Gastrocnemius medialis (tissue), 4 donors: ENCODE results near the gene EPHA4. TPM values are rescaled to one million over a fixed set of nuclear protein-coding genes. Genes with fewer than 3 reads are reported as not detected.
"Not testable (repeated sequence)": the region's sequence is repeated elsewhere in the genome, so short reads cannot be mapped to it uniquely, and the experiment has no call there.

Experiments used
- ATAC-seq, 2 donors: fragments of 150-250 bp; one replicate each; pipeline ENCODE4 v1.9.1; 2016
- DNase-seq, 2 donors: peaks; one replicate each; pipeline ENCODE4 v3.0.0-alpha.2; 2019
- H3K27ac ChIP-seq, 4 donors: fragments of 200-600 bp; sonication (generic); 1 replicate in 1 of 4; 2 replicates in 3 of 4; pipeline ENCODE4 v1.5.1; 2016 to 2018; ENCODE audit warnings: mild to moderate bottlenecking in 2 of 4, moderate library complexity in 1 of 4
- H3K27me3 ChIP-seq, 3 donors: fragments of 200-600 bp; sonication (generic) in 2 of 3; 1 replicate in 1 of 3; 2 replicates in 2 of 3; pipeline versions ENCODE4 v1.5.1 to v1.6.0; 2016 to 2019; ENCODE audit warnings: mild to moderate bottlenecking in 1 of 3, moderate library complexity in 1 of 3
- H3K36me3 ChIP-seq, 2 donors: fragments of 200-600 bp; sonication (generic) in 1 of 2; one replicate each; pipeline ENCODE4 v1.5.1; 2017 to 2018
- H3K4me1 ChIP-seq, 2 donors: fragments of 200-600 bp; sonication (generic) in 1 of 2; one replicate each; pipeline ENCODE4 v1.5.1; 2016 to 2017; ENCODE audit warnings: mild to moderate bottlenecking in 2 of 2
- H3K4me3 ChIP-seq, 4 donors: fragments of 200-600 bp; sonication (generic) in 3 of 4; 1 replicate in 1 of 4; 2 replicates in 3 of 4; pipeline ENCODE4 v1.5.1; 2016 to 2019; ENCODE audit warnings: mild to moderate bottlenecking in 2 of 4
- H3K9me3 ChIP-seq, 3 donors: fragments of 200-600 bp; sonication (generic) in 2 of 3; 1 replicate in 1 of 3; 2 replicates in 2 of 3; pipeline ENCODE4 v1.5.1; 2016 to 2019
- CTCF ChIP-seq, 5 experiments: fragments of 450-650 bp in 3 of 5; fragments of 200-600 bp in 2 of 5; sonication (generic) in 2 of 5; IDR thresholded peaks in 4 of 5; conservative IDR thresholded peaks in 1 of 5; 1 replicate in 4 of 5; 2 replicates in 1 of 5; pipeline ENCODE4 v1.5.1; 2016 to 2019; ENCODE audit warnings: antibody characterized with exemption in 5 of 5, mild to moderate bottlenecking in 3 of 5, moderate library complexity in 3 of 5
- POLR2A ChIP-seq, 2 donors: fragments of 450-650 bp; IDR thresholded peaks; one replicate each; pipeline ENCODE4 v1.6.1; 2017; ENCODE audit warnings: antibody characterized with exemption in 2 of 2, mild to moderate bottlenecking in 2 of 2, moderate library complexity in 2 of 2
- in situ Hi-C, 4 donors: fragments of 200-750 bp; cut with MboI; loops; one replicate each; pipeline versions ENCODE4 v1.15.0 to v1.8.0; 2017; ENCODE audit warnings: low sequenced_read_pairs in 4 of 4
- intact Hi-C: fragments of 100-400 bp; cut with DNase I; formaldehyde crosslinking; loops from one replicate; pipeline ENCODE4 v1.15.1; 2023; ENCODE audit warnings: low total_unique reads
- total RNA-seq, 4 donors: library from RNA; depleted of rRNA; stranded (reverse); fragments of >200 nt; gene quantifications; one replicate each; pipeline versions ENCODE4 v1.1.0 to v1.2.3, GENCODE V29; 2016

EPHA4 gene
- total RNA-seq, 4 donors from 2014 or later: 6.3 to 18.8 (median 13.0) TPM

- Histone ChIP-seq H3K9me3 (no peaks in the 10 kb centered on the region), H3K4me3 (no peak overlapping the region), H3K27ac (no peak overlapping the region), H3K27me3 (no peaks in the 10 kb centered on the region), H3K4me1 (peaks cover 12 to 15% of the 10 kb centered on the region in 2 donors), H3K36me3 (no peaks in the 10 kb centered on the region)
- intact Hi-C loops (no loop called here), in situ Hi-C loops (no loop called here)
- no peak for DNase-seq
- TF ChIP-seq POLR2A (IDR thresholded peaks at IDR 0.05) (no peak), CTCF (IDR thresholded peaks at IDR 0.05 in 4 of 5, conservative IDR thresholded peaks at IDR 0.05 in 1 of 5) (no peak)
- ATAC-seq: no peak
These were observed 58.9 kb downstream of the EPHA4 start for GRCh38 chr2:221513232-221513631.

DNA sequence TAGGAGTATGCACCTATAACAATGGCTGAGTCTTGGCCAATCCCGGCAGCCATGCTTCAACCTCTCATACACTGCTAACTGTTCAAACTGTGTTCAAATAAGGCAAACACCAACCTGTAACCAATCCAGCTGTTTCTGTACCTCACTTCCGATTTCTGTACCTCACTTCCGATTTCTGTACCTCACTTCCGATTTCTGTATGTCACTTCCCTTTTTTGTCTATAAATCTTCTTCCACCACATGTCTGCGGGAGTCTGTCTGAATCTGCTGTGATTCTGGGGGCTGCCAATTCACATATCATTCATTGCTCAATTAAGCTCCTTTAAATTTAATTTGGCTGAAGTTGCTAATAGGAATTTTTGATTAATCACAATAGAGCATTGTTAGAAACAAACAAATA is 60.8 kb downstream of the EPHA4 start:
- ATAC-seq, intact Hi-C loops, H3K27ac ChIP-seq, DNase-seq, in situ Hi-C loops, H3K4me3 ChIP-seq, H3K9me3 ChIP-seq, H3K36me3 ChIP-seq, H3K27me3 ChIP-seq, H3K4me1 ChIP-seq: not testable (repeated sequence)

- intact Hi-C loops (no loop called here), in situ Hi-C loops (no loop called here)
- H3K9me3 ChIP-seq: no peaks in the 10 kb centered on the region
- H3K36me3 ChIP-seq: no peaks in the 10 kb centered on the region
- no peaks in the 10 kb centered on the region for H3K27me3 ChIP-seq
- H3K4me3 ChIP-seq: no peak overlapping the region
- H3K4me1 ChIP-seq: peaks cover 5% of the 10 kb centered on the region in 2 donors
- H3K27ac ChIP-seq: no peak overlapping the region
- no peak for TF ChIP-seq CTCF (IDR thresholded peaks at IDR 0.05 in 4 of 5, conservative IDR thresholded peaks at IDR 0.05 in 1 of 5)
- TF ChIP-seq POLR2A (IDR thresholded peaks at IDR 0.05): no peak
- no peak for DNase-seq
- no peak for ATAC-seq
These were observed 65.6 kb downstream of the EPHA4 start for GRCh38 chr2:221506469-221506868.

GRCh38 chr2:221505605-221506004 is 66.5 kb downstream of the EPHA4 start:
- in situ Hi-C loops (no loop called here), intact Hi-C loops (no loop called here)
- H3K27ac ChIP-seq: no peak overlapping the region
- no peak overlapping the region for H3K4me3 ChIP-seq
- H3K4me1 ChIP-seq: peaks cover 12 to 14% of the 10 kb centered on the region in 2 donors
- H3K36me3 ChIP-seq: no peaks in the 10 kb centered on the region
- TF ChIP-seq POLR2A (IDR thresholded peaks at IDR 0.05) (no peak), CTCF (IDR thresholded peaks at IDR 0.05 in 4 of 5, conservative IDR thresholded peaks at IDR 0.05 in 1 of 5) (no peak)
- no peaks in the 10 kb centered on the region for H3K27me3 ChIP-seq
- no peaks in the 10 kb centered on the region for H3K9me3 ChIP-seq
- DNase-seq (no peak), ATAC-seq (no peak)

DNA sequence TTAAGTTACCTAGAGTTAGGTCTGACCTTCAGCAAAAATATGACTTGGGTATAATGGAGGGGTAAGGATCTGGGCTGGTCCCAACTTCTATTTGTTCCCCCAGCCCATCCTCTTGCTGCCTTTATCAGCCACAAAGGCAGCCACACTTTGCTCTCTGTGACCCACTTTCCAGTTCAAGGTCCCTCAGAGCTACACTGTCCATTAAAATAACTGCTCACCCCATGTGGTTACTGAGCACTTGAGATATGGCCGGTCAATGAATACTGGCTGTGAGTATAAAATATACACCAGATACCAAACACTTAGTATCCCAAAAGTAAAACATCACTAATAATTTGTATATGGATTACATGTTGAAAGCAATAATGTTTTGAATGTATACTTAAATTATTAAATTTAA is 67.2 kb downstream of the EPHA4 start:
- no peaks in the 10 kb centered on the region for H3K36me3 ChIP-seq
- H3K9me3 ChIP-seq: no peaks in the 10 kb centered on the region
- in situ Hi-C loops: no loop called here
- intact Hi-C loops: loop anchor here (5.0 kb wide), 1 partner anchor 52 kb away; no protein-coding TSS in a partner anchor
- no peaks in the 10 kb centered on the region for H3K27me3 ChIP-seq
- no peak overlapping the region for H3K4me3 ChIP-seq
- peaks cover 12 to 18% of the 10 kb centered on the region in 2 donors for H3K4me1 ChIP-seq
- ATAC-seq (no peak), DNase-seq (no peak)
- TF ChIP-seq CTCF (IDR thresholded peaks at IDR 0.05 in 4 of 5, conservative IDR thresholded peaks at IDR 0.05 in 1 of 5) (no peak), POLR2A (IDR thresholded peaks at IDR 0.05) (no peak)
- H3K27ac ChIP-seq: no peak overlapping the region
